AG04449 (cell line): ENCODE data around the gene CAMK2G.
A peak's percentile ranks its signal among the peaks of the same experiment; 100 is the strongest.

ENCODE experiments used
- CTCF ChIA-PET: fragments of 350-600 bp; formaldehyde crosslinking; extraction: SDS; loops from one replicate; lab custom pipeline; 2021; ENCODE audit warnings: antibody characterized with exemption; lab: Yijun Ruan, JAX
- POLR2A ChIA-PET: fragments of 400-600, 350-600 bp; formaldehyde crosslinking; extraction: SDS; loops from one replicate; lab custom pipeline; 2020; ENCODE audit warnings: antibody characterized with exemption, inconsistent platforms; lab: Yijun Ruan, JAX
- DNase-seq: peaks from one replicate; pipeline ENCODE4 v3.0.0-alpha.2; 2010; ENCODE audit warnings: low read depth, low spot score
- H3K4me3 ChIP-seq: 2 replicates; pipeline ENCODE4 v1.5.1; 2011; ENCODE audit warnings: low read depth, mild to moderate bottlenecking, control low read depth, low read length
- CTCF ChIP-seq: IDR thresholded peaks from one replicate; pipeline ENCODE4 v1.5.1; 2011; ENCODE audit warnings: mild to moderate bottlenecking, moderate library complexity, low read length, control low read depth, inconsistent platforms; ENCODE audit not compliant: insufficient read depth; ENCODE audit errors: missing control alignments

Gene CAMK2G

GRCh38 chr10:73886661-73887293 lies 12.4 kb upstream of the CAMK2G start:
- H3K4me3 ChIP-seq = peak overlapping the region; percentile 8
- ChIA-PET CTCF (interaction anchor here (0.6 to 24.3 kb wide), 66 partner anchors 8 to 364 kb away, joined by 3 to 806 read pairs (median 5); partner anchors contain the start of genes PLAU and VCL), POLR2A (interaction anchor here (0.6 to 5.7 kb wide), 9 partner anchors 12 to 231 kb away, joined by 3 to 58 read pairs (median 3); partner anchors contain the start of gene VCL)
- TF ChIP-seq CTCF = no peak
- no peak for DNase-seq

GRCh38 chr10:73886085-73886529 lies 11.8 kb upstream of the CAMK2G start:
- no peak for DNase-seq
- ChIA-PET POLR2A (interaction anchor here (0.6 to 5.7 kb wide), 5 partner anchors 13 to 232 kb away, joined by 3 to 58 read pairs (median 31); partner anchors contain the start of gene VCL), CTCF (interaction anchor here (0.6 to 24.3 kb wide), 57 partner anchors 7 to 365 kb away, joined by 3 to 806 read pairs (median 5); partner anchors contain the start of genes PLAU and VCL)
- no peak overlapping the region for H3K4me3 ChIP-seq
- peak; percentile 89 for TF ChIP-seq CTCF

- H3K4me3 ChIP-seq = no peak overlapping the region
- ChIA-PET CTCF (interaction anchor here (1.0 to 24.3 kb wide), 5 partner anchors 5 to 330 kb away, joined by 3 to 806 read pairs (median 109); no protein-coding TSS in a partner anchor), POLR2A (no interaction called here)
- DNase-seq = no peak
- TF ChIP-seq CTCF = no peak
Measured at GRCh38 chr10:73884017-73884416, 9.7 kb upstream of the CAMK2G start.

- ChIA-PET POLR2A (interaction anchor here (0.8 kb wide), 1 partner anchor 25 kb away, joined by 3 read pairs; no protein-coding TSS in a partner anchor), CTCF (interaction anchor here (0.7 to 24.3 kb wide), 16 partner anchors 8 to 354 kb away, joined by 3 to 806 read pairs (median 6); a partner anchor contains a TSS)
- DNase-seq = no peak
- no peak for TF ChIP-seq CTCF
- no peak overlapping the region for H3K4me3 ChIP-seq
Measured at GRCh38 chr10:73881221-73881919, 7.0 kb upstream of the CAMK2G start.

- POLR2A ChIA-PET = interaction anchor here (0.6 to 1.6 kb wide), 3 partner anchors 29 to 272 kb away, joined by 3 to 8 read pairs (median 4); no protein-coding TSS in a partner anchor
- CTCF ChIA-PET = interaction anchor here (0.6 to 24.3 kb wide), 73 partner anchors 8 to 369 kb away, joined by 3 to 806 read pairs (median 4); partner anchors contain the start of genes CHCHD1 and ZSWIM8
- DNase-seq = no peak
- H3K4me3 ChIP-seq = no peak overlapping the region
- peak; percentile 96 for TF ChIP-seq CTCF
Measured at GRCh38 chr10:73879296-73880173, 5.2 kb upstream of the CAMK2G start.
